ENCODE measurements around the gene RUNX2. TPM values are rescaled to one million over a fixed set of nuclear protein-coding genes. Genes with fewer than 3 reads are reported as not detected.

RUNX2 gene
- total and polyA plus RNA-seq, 2 of the 8 experiments (the other 6 are each of a cell fraction or from before 2014, with no cell fraction given), result 0.26 to 1.2 TPM

DNA sequence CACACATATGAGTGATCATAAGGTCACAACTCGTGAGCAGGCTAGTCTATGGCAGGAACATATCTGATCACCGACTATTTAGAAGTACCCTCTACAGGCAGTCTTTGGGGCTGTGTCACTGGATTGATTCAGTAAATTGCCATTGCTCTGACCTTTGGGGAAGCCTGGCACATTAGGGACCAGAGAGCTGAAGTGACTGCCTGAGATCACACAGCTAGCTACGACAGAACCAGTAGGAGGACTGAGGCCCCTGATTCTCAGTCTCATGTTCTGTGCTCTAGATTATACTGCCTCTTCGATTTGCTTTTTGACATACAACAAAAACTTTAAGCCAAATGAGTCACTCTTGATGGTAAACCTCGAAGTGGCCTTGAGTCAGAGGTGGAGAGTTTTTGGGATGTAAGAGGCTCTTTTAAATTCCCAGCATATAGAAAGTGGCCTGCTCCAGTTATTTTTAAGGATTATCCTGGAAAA is 297.1 kb downstream of the RUNX2 start (continued):
- TF ChIP-seq ATF2 (IDR thresholded peaks at IDR 0.05; ENCODE audit: low read length) (no peak), SIRT6 (IDR thresholded peaks at IDR 0.05; ENCODE audit: low read length) (no peak), SAP30 (IDR thresholded peaks at IDR 0.05; ENCODE audit: insufficient read depth, insufficient replicate concordance, low read length) (no peak), POLR2A (IDR thresholded peaks at IDR 0.05; ENCODE audit: control extremely low read depth in 1 of 2, low read depth in 2 of 2, low read length in 2 of 2) (no peak), POU5F1 (IDR thresholded peaks at IDR 0.05; ENCODE audit: low read depth, low read length) (no peak)
- TF ChIP-seq, protein P1, sequence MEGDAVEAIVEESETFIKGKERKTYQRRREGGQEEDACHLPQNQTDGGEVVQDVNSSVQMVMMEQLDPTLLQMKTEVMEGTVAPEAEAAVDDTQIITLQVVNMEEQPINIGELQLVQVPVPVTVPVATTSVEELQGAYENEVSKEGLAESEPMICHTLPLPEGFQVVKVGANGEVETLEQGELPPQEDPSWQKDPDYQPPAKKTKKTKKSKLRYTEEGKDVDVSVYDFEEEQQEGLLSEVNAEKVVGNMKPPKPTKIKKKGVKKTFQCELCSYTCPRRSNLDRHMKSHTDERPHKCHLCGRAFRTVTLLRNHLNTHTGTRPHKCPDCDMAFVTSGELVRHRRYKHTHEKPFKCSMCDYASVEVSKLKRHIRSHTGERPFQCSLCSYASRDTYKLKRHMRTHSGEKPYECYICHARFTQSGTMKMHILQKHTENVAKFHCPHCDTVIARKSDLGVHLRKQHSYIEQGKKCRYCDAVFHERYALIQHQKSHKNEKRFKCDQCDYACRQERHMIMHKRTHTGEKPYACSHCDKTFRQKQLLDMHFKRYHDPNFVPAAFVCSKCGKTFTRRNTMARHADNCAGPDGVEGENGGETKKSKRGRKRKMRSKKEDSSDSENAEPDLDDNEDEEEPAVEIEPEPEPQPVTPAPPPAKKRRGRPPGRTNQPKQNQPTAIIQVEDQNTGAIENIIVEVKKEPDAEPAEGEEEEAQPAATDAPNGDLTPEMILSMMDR (IDR thresholded peaks at IDR 0.05; ENCODE audit: control extremely low read depth in 1 of 3, insufficient read depth in 1 of 3, low read depth in 1 of 3, low read length in 3 of 3), result no peak

Measured in H1 (cell line).